H1 (cell line): ENCODE results near the gene PARP4. TPM values are rescaled to one million over a fixed set of nuclear protein-coding genes. Genes with fewer than 3 reads are reported as not detected.

Source experiments
- BRCA1 ChIP-seq: IDR thresholded peaks from 2 replicates; pipeline ENCODE4 v1.6.1; 2012; ENCODE audit warnings: low read depth, low read length, improper control_type of control experiment
- CHD1 ChIP-seq: IDR thresholded peaks from 2 replicates; pipeline ENCODE4 v1.6.1; 2012; ENCODE audit warnings: low read depth, low read length, improper control_type of control experiment
- EGR1 ChIP-seq: IDR thresholded peaks from 2 replicates; pipeline ENCODE4 v1.6.1; 2011; ENCODE audit warnings: low read depth, low read length, borderline replicate concordance
- EZH2 ChIP-seq: fragments of 200-600 bp; sonication (generic); IDR thresholded peaks from 2 replicates; pipeline ENCODE4 v1.7.1; 2012; ENCODE audit warnings: low read depth, mild to moderate bottlenecking, moderate library complexity, low read length, inconsistent platforms; ENCODE audit not compliant: severe bottlenecking
- JUN ChIP-seq: IDR thresholded peaks from 2 replicates; pipeline ENCODE4 v1.6.1; 2011; ENCODE audit warnings: low read depth, mild to moderate bottlenecking, improper control_type of control experiment, low read length
- SIN3A ChIP-seq, 2 experiments: IDR thresholded peaks in 1 of 2; conservative IDR thresholded peaks in 1 of 2; 2 replicates each; pipeline ENCODE4 v1.6.1; 2011 to 2012; ENCODE audit warnings: low read length in 2 of 2, improper control_type of control experiment in 1 of 2, low read depth in 1 of 2, mild to moderate bottlenecking in 1 of 2
- polyA plus RNA-seq, 7 experiments: library from polyadenylated mRNA; depleted of rRNA in 3 of 7; stranded (reverse) in 5 of 7; unstranded in 2 of 7; fragments of >200 nt in 5 of 7; fragments of 200-250 nt in 2 of 7; gene quantifications; 1 replicate in 5 of 7; 2 replicates in 1 of 7; 4 replicates in 1 of 7; pipeline versions ENCODE4 v1.2.1 to v1.2.3, GENCODE V29; 2011 to 2013; ENCODE audit warnings: missing spikeins in 2 of 7, mixed read lengths in 2 of 7
- total RNA-seq: library from RNA; stranded (reverse); fragmentation: NEBNext Ultra II Directional; extraction: Animal tissue kit (Norgen Biotek cat#: 25700); gene quantifications from 2 replicates; pipeline ENCODE4 v1.2.1, GENCODE V29; 2021
- TF ChIP-seq, protein P1 (sequence below): fragments of 300-600 bp; sonication (generic); IDR thresholded peaks from 2 replicates; pipeline ENCODE4 v1.7.1; 2012; ENCODE audit warnings: low read length, moderate library complexity, mild to moderate bottlenecking, inconsistent platforms; ENCODE audit not compliant: insufficient replicate concordance

The PARP4 gene
- total and polyA plus RNA-seq, 2 of the 8 experiments (the other 6 are each of a cell fraction or from before 2014, with no cell fraction given), result 22.2 to 40.3 TPM

DNA sequence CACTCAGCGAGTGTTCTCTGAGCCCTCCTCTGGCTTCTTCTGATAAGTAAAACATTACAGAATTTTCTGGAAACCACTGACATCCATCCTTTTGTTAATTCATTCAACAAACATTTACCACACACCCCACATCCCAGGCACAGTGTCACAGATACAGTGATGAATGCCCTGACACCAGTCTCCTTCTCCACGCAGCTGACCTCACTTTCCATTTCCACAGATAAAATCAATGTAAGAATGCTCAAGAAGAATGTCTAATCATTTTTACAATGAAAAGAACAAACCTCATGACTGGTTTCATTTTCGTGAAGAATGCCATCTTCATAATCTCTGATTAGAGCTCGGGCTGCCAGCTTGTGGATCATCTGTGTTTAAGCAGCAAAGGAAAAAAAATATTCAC, 69.2 kb downstream of the PARP4 start (continued):
- TF ChIP-seq, protein P1, sequence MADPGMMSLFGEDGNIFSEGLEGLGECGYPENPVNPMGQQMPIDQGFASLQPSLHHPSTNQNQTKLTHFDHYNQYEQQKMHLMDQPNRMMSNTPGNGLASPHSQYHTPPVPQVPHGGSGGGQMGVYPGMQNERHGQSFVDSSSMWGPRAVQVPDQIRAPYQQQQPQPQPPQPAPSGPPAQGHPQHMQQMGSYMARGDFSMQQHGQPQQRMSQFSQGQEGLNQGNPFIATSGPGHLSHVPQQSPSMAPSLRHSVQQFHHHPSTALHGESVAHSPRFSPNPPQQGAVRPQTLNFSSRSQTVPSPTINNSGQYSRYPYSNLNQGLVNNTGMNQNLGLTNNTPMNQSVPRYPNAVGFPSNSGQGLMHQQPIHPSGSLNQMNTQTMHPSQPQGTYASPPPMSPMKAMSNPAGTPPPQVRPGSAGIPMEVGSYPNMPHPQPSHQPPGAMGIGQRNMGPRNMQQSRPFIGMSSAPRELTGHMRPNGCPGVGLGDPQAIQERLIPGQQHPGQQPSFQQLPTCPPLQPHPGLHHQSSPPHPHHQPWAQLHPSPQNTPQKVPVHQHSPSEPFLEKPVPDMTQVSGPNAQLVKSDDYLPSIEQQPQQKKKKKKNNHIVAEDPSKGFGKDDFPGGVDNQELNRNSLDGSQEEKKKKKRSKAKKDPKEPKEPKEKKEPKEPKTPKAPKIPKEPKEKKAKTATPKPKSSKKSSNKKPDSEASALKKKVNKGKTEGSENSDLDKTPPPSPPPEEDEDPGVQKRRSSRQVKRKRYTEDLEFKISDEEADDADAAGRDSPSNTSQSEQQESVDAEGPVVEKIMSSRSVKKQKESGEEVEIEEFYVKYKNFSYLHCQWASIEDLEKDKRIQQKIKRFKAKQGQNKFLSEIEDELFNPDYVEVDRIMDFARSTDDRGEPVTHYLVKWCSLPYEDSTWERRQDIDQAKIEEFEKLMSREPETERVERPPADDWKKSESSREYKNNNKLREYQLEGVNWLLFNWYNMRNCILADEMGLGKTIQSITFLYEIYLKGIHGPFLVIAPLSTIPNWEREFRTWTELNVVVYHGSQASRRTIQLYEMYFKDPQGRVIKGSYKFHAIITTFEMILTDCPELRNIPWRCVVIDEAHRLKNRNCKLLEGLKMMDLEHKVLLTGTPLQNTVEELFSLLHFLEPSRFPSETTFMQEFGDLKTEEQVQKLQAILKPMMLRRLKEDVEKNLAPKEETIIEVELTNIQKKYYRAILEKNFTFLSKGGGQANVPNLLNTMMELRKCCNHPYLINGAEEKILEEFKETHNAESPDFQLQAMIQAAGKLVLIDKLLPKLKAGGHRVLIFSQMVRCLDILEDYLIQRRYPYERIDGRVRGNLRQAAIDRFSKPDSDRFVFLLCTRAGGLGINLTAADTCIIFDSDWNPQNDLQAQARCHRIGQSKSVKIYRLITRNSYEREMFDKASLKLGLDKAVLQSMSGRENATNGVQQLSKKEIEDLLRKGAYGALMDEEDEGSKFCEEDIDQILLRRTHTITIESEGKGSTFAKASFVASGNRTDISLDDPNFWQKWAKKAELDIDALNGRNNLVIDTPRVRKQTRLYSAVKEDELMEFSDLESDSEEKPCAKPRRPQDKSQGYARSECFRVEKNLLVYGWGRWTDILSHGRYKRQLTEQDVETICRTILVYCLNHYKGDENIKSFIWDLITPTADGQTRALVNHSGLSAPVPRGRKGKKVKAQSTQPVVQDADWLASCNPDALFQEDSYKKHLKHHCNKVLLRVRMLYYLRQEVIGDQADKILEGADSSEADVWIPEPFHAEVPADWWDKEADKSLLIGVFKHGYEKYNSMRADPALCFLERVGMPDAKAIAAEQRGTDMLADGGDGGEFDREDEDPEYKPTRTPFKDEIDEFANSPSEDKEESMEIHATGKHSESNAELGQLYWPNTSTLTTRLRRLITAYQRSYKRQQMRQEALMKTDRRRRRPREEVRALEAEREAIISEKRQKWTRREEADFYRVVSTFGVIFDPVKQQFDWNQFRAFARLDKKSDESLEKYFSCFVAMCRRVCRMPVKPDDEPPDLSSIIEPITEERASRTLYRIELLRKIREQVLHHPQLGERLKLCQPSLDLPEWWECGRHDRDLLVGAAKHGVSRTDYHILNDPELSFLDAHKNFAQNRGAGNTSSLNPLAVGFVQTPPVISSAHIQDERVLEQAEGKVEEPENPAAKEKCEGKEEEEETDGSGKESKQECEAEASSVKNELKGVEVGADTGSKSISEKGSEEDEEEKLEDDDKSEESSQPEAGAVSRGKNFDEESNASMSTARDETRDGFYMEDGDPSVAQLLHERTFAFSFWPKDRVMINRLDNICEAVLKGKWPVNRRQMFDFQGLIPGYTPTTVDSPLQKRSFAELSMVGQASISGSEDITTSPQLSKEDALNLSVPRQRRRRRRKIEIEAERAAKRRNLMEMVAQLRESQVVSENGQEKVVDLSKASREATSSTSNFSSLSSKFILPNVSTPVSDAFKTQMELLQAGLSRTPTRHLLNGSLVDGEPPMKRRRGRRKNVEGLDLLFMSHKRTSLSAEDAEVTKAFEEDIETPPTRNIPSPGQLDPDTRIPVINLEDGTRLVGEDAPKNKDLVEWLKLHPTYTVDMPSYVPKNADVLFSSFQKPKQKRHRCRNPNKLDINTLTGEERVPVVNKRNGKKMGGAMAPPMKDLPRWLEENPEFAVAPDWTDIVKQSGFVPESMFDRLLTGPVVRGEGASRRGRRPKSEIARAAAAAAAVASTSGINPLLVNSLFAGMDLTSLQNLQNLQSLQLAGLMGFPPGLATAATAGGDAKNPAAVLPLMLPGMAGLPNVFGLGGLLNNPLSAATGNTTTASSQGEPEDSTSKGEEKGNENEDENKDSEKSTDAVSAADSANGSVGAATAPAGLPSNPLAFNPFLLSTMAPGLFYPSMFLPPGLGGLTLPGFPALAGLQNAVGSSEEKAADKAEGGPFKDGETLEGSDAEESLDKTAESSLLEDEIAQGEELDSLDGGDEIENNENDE, result no peak
- TF ChIP-seq CHD1 (no peak), BRCA1 (no peak), EGR1 (no peak), EZH2 (no peak), JUN (no peak), SIN3A (conservative IDR thresholded peaks at IDR 0.05 in 1 of 2, IDR thresholded peaks at IDR 0.05 in 1 of 2; ENCODE audit: low read depth in 1 of 2, low read length in 2 of 2) (no peak)
